GM12891 (cell line): ENCODE measurements around the gene PPM1H.
"Not testable (repeated sequence)": the region's sequence is repeated elsewhere in the genome, so short reads cannot be mapped to it uniquely, and the experiment has no call there.

Source experiments
- DNase-seq: peaks from one replicate; pipeline ENCODE4 v3.0.0; 2011; ENCODE audit warnings: low spot score; ENCODE audit not compliant: insufficient read length
- FAIRE-seq: peaks from 2 replicates; lab custom pipeline; 2011; peaks lifted over from hg19 to GRCh38; lab: Jason Lieb, UNC
- PAX5 ChIP-seq: IDR thresholded peaks from 2 replicates; pipeline ENCODE4 v1.6.1; 2011; ENCODE audit warnings: low read length, moderate library complexity, mild to moderate bottlenecking; ENCODE audit not compliant: insufficient read depth, severe bottlenecking
- POLR2A ChIP-seq: IDR thresholded peaks from 2 replicates; pipeline ENCODE4 v1.6.1; 2011; ENCODE audit warnings: low read depth, low read length, control low read depth
- POLR2AphosphoS5 ChIP-seq: IDR thresholded peaks from 2 replicates; pipeline ENCODE4 v1.6.1; 2011; ENCODE audit warnings: low read depth, low read length, control low read depth
- POU2F2 ChIP-seq: IDR thresholded peaks from 2 replicates; pipeline ENCODE4 v1.6.1; 2011; ENCODE audit warnings: low read depth, mild to moderate bottlenecking, control low read depth, low read length, moderate library complexity
- SPI1 ChIP-seq: IDR thresholded peaks from 2 replicates; pipeline ENCODE4 v1.6.1; 2011; ENCODE audit warnings: low read depth, low read length, control low read depth
- TAF1 ChIP-seq: IDR thresholded peaks from 2 replicates; pipeline ENCODE4 v1.6.1; 2011; ENCODE audit warnings: low read depth, low read length, control low read depth

Gene PPM1H

DNA sequence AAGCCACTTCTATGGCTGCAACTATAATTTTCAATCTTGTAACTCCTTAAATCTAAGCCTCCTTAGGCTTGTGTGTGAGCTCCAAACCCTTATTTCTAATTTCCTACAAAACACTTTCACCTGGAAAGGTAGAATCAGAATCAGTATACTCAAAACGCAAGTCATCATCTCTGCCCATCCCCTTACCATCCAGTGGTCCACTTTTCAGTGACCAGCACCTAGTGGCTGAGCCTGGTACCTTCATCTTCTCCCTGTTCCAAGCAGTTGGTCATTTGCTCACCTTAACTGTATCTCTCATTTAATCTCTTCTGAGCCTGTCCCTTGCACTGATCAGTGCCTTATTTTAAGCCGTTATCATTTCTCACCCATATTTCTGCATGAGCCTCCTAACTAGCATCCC, 107.9 kb downstream of the PPM1H start:
- DNase-seq (no peak), FAIRE-seq (no peak)
- TF ChIP-seq POU2F2 (no peak), SPI1 (no peak)

DNA sequence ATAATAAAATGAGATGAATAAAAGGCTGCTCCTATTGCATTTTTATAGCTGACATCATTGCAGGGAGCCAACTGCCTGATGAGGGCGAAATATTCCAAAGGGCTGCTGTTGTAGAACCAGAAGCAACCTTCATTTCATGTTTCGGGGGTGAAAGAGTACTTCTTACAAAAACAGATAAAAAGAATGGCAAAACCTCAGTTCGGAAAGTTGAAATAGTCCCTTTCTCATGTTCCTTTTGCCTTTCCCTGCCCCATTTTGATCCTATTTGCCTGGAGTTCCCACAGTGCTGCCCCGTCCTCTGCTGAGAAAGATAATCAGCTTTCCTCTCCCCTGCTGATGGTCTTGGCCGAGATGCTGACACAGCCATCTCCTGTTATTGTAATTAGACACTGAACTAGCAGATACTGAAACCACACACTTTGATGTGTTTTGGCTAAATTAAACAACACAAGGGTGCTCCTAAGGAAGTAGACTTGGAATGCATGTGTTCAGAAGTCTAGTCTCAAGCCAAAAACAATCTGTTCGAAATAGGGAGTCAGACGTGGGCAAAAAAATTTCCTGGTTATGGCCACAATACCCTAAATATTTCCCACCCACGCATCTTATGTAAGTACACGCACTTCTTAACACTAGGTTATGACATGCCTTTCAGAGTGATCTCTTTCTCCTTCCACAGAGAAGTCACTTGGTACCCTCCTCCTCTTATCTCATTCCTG, 117.2 kb downstream of the PPM1H start:
- FAIRE-seq (no peak), DNase-seq (no peak)
- no peak for TF ChIP-seq POLR2AphosphoS5
- no peak for TF ChIP-seq SPI1
- no peak for TF ChIP-seq TAF1
- TF ChIP-seq POU2F2: no peak
- TF ChIP-seq POLR2A: no peak
- TF ChIP-seq PAX5: no peak

DNA sequence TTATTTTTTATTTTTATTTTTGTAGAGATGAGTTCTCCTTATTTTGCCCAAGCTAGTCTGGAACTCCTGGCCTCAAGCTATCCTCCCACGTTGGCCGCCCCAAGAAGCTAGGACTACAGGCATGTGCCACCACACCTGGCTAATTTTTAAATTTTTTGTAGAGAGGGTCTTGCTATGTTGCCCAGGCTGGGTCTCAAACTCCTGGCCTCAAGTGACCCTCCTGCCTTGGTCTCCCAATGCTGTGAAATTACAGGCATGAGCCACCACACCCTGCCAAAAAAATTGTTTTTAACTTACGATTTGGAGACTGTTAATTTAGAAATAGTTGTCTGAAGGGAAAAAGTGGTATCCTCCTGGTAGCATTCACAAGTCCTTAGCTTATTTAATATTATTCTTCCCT, 120.7 kb downstream of the PPM1H start:
- DNase-seq (no peak), FAIRE-seq (no peak)
- TF ChIP-seq TAF1 (no peak), SPI1 (no peak), POLR2AphosphoS5 (no peak)

DNA sequence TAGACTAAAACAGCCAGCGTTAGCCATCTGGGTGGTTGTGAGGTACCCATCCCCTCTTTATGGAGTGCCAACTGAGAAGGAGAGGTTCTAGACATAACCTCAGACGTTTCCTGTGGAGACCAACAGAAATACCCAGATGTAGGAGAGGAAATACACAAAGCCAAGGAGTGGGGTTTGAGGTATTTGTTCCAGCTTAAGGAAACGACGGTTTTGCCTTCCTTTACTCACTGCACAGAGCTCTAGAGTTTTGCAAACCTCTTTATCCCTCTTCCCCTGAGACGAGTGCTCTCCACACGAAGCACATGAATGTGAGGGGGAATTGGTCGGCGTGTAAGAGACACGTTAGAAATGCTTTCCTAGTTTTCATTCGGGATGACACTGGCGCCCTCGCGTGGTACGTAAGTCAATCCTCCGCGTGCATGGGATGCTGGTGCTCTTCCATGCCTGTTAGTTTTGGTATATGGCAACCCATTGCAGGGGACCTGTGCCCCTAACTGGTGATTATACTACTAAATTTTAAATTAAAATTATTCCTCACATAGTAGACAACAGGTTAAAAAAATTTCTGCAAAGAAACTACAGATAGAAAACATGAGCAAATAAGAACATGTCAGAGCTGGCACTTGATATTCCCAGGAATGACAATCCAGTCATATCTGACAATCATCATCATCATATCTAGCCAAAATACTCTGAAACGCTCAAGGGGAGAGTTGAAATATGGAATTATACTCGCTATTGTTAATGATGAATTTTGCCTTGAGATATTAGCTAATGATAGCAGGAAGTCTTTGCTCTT, 121.7 kb downstream of the PPM1H start:
- TF ChIP-seq POU2F2 (no peak), POLR2A (no peak), POLR2AphosphoS5 (no peak), TAF1 (no peak), SPI1 (no peak), PAX5 (no peak)
- FAIRE-seq (peak; percentile 74), DNase-seq (no peak)

DNA sequence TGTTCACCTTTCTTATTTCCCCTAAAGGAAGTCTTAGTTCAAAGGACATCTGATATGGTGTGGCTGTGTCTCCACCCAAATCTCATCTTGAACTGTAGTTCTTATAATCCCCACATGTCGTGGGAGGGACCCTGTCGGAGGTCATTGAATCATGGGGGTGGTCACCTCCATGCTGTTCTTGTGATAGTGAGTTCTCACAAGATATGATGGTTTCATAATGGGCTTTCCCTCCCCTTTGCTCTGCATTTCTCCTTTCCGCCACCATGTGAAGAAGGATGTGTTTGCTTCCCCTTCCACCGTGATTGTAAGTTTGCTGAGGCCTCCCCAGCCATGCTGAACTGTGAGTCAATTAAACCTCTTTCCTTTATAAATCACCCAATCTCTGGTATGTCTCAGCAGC, 123.5 kb downstream of the PPM1H start:
- not testable (repeated sequence) for DNase-seq, FAIRE-seq

DNA sequence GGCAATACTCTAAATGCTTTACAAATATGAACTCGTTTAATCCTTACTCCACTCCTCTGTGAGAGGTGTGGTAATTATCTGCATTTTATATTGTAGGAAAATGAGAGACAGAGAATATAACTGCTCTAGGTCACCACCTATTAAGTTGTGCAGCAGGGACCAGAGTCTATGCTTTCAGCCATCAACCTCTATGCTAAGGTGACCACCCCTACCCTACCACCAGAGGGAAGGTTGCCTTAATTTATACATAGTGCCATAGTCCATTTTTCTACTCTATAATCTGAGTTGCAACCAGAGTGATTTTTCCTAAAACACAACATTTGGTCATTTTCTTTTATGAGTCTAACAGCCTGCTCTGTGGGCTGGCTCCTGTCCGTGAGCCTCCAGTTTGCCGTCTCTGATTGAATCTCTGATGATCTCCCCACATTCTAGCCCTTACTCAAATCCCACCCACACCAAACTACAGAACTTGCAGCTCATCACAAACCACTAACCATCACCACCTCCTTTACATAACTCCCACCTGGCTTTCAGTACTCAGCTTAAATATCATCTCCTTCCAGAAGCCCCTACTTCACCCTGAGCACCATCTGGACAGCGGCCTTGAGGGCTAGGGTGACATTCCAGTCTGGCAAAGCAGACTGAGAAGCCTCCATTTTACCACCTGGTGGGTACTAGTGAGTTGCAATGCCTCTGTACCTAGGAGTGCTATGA, 126.6 kb downstream of the PPM1H start:
- TF ChIP-seq PAX5 (no peak), POU2F2 (peak; percentile 99)
- DNase-seq: no peak
- peak; percentile 86 for FAIRE-seq

DNA sequence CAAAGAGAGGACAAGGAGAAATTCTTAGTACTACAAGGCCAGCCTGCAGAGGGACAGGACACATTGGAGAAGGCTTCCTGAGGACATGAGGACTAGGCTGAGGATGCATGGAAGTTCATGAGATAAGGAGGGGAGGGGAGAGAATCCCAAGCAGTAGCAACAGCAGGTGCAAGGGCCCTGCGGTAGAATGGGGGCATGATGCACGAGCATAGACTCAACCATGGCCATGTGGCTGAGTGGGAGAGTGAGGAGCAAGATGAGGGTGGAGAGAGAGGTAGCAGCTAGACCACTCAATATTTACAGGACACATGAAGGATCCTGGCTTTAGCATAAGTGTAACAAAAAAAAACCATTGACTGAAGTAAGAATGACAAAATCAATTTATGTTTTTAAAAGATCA, 128.1 kb downstream of the PPM1H start:
- TF ChIP-seq POU2F2 (no peak), POLR2AphosphoS5 (no peak), POLR2A (no peak), SPI1 (no peak), TAF1 (no peak), PAX5 (no peak)
- FAIRE-seq (no peak), DNase-seq (no peak)

DNA sequence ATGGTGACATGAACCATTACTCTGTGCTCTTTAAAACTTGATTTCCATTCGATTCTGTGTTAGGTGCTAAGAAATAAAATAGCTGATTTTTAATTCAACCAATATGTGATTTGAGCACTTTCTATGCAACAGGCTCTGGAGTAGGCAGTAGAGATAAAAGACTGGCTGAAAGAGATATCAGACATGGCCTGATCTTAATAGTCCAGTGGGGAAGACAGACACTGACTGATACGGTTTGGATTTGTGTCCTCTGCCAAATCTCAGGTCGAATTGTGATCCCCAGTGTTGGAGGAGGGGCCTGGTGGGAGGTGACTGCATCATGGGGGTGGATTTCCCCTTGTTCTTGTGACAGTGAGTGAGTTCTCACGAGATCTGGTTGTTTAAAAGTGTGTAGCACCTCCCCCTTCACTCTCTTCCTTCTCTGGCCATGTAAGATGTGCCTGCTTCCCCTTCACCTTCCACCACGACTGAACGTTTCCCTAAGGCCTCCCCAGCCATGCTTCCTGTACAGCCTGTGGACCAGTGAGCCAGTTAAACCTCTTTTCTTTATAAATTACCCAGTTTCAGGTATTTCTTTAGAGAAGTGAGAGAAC, 128.6 kb downstream of the PPM1H start:
- no peak for TF ChIP-seq POU2F2
- TF ChIP-seq POLR2A: no peak
- TF ChIP-seq SPI1: no peak
- no peak for TF ChIP-seq PAX5
- no peak for TF ChIP-seq POLR2AphosphoS5
- no peak for TF ChIP-seq TAF1
- DNase-seq (no peak), FAIRE-seq (no peak)

DNA sequence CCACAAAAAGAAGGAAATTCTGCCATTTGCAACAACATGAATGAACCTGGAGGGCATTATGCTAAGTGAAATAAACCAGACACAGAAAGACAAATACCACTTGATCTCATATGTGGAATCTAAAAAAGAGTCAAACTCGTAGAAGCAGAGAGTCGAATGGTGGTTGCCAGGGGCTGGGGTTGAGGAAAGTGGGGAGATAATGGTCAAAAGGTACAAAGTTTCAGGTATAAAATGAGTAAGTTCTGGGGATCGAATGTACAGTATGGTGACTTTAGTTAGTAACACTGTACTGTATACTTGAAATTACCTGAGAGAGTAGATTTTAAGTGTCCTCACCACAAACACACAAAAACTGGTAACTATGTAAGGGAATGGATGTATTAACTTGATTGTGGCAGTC, 129.4 kb downstream of the PPM1H start:
- TF ChIP-seq POLR2A: no peak
- TF ChIP-seq POLR2AphosphoS5: no peak
- no peak for TF ChIP-seq TAF1
- no peak for TF ChIP-seq SPI1
- TF ChIP-seq POU2F2: no peak
- TF ChIP-seq PAX5: no peak
- DNase-seq: no peak
- no peak for FAIRE-seq

DNA sequence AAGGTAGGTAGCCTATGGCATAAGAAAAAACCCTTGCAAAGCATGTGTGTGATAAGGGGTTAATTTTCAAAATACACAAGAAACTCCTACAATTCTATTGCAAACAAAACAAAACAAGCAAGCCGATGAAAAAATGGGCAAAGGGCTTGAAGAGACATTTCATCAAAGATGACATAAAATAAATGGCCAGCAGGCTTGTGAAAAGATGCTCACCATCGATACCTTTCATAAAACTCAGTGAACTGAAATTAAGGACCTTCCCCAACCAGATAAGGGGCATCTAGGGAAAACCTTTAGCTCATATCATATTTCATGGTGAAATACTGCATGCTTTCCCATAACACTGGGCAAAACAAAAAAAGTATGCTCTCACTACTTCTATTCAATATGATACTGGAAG, 131.2 kb downstream of the PPM1H start:
- no peak for TF ChIP-seq POLR2AphosphoS5
- TF ChIP-seq SPI1: no peak
- no peak for TF ChIP-seq POU2F2
- TF ChIP-seq TAF1: no peak
- TF ChIP-seq PAX5: no peak
- no peak for TF ChIP-seq POLR2A
- no peak for DNase-seq
- no peak for FAIRE-seq
